Hypothalamus (tissue), 51 donors: Measurements from ENCODE around the gene MAGI1.
"Not testable (repeated sequence)": the region's sequence is repeated elsewhere in the genome, so short reads cannot be mapped to it uniquely, and the experiment has no call there.

Source experiments
- DNase-seq, 51 donors: peaks; one replicate each; lab custom pipeline; 2025; lab: John Stamatoyannopoulos, UW

Gene MAGI1

GRCh38 chr3:65560133-65560532 is 478.6 kb downstream of the MAGI1 start:
- no peak for DNase-seq

- no peak for DNase-seq
Measured at GRCh38 chr3:65559643-65560042, 479.1 kb downstream of the MAGI1 start.

GRCh38 chr3:65558826-65559225 is 479.9 kb downstream of the MAGI1 start:
- DNase-seq: no peak

GRCh38 chr3:65557899-65558564 is 480.7 kb downstream of the MAGI1 start:
- DNase-seq: no peak

- no peak for DNase-seq
Measured at GRCh38 chr3:65556934-65557577, 481.7 kb downstream of the MAGI1 start.

GRCh38 chr3:65552434-65552833 is 486.3 kb downstream of the MAGI1 start:
- DNase-seq: no peak

- no peak for DNase-seq
Measured at GRCh38 chr3:65551945-65552344, 486.8 kb downstream of the MAGI1 start.

- no peak for DNase-seq
Measured at GRCh38 chr3:65550137-65550536, 488.6 kb downstream of the MAGI1 start.

- DNase-seq: no peak
Measured at GRCh38 chr3:65549626-65549959, 489.1 kb downstream of the MAGI1 start.

- DNase-seq: peak in 28 of 51 donors; percentile 8 to 53 (median 28)
Measured at GRCh38 chr3:65548848-65549625, 489.7 kb downstream of the MAGI1 start.

- no peak for DNase-seq
Measured at GRCh38 chr3:65545429-65545828, 493.3 kb downstream of the MAGI1 start.

- not testable (repeated sequence) for DNase-seq
Measured at GRCh38 chr3:65543391-65543790, 495.3 kb downstream of the MAGI1 start.

- no peak for DNase-seq
Measured at GRCh38 chr3:65540666-65541065, 498.1 kb downstream of the MAGI1 start.

GRCh38 chr3:65539616-65540015 is 499.1 kb downstream of the MAGI1 start:
- no peak for DNase-seq

GRCh38 chr3:65538101-65538500 is 500.6 kb downstream of the MAGI1 start:
- no peak for DNase-seq

GRCh38 chr3:65537109-65537508 is 501.6 kb downstream of the MAGI1 start:
- no peak for DNase-seq

- DNase-seq: no peak
Measured at GRCh38 chr3:65535260-65535659, 503.5 kb downstream of the MAGI1 start.

- no peak for DNase-seq
Measured at GRCh38 chr3:65534805-65535204, 503.9 kb downstream of the MAGI1 start.

- DNase-seq: no peak
Measured at GRCh38 chr3:65532749-65533148, 506.0 kb downstream of the MAGI1 start.

- DNase-seq: peak in 3 of 51 donors; percentile 5 to 22 (median 18)
Measured at GRCh38 chr3:65532215-65532614, 506.5 kb downstream of the MAGI1 start.

- no peak for DNase-seq
Measured at GRCh38 chr3:65531499-65531898, 507.2 kb downstream of the MAGI1 start.

GRCh38 chr3:65526656-65527055 is 512.1 kb downstream of the MAGI1 start:
- no peak for DNase-seq
